Posterior cingulate gyrus (tissue), 11 donors: Measurements from ENCODE around the gene NOC4L.
"Not testable (repeated sequence)": the region's sequence is repeated elsewhere in the genome, so short reads cannot be mapped to it uniquely, and the experiment has no call there.

Experiments used
- DNase-seq, 10 donors: peaks; one replicate each; pipeline versions ENCODE4 v3.0.0 to v3.0.0-alpha.2; 2020 to 2021; ENCODE audit warnings: mixed read lengths in 3 of 10
- intact Hi-C: fragments of 100-400 bp; cut with DNase I; formaldehyde crosslinking; loops from one replicate; pipeline ENCODE4 v1.15.1; 2023

NOC4L gene

GRCh38 chr12:132190012-132190755 is 45.9 kb downstream of the NOC4L start:
- no peak for DNase-seq
- intact Hi-C loops: no loop called here

GRCh38 chr12:132190834-132191500 is 46.7 kb downstream of the NOC4L start:
- DNase-seq: no peak
- intact Hi-C loops: no loop called here

GRCh38 chr12:132191715-132192553 is 47.7 kb downstream of the NOC4L start:
- DNase-seq: no peak
- intact Hi-C loops: no loop called here

- DNase-seq: no peak
- intact Hi-C loops: no loop called here
These were observed 49.8 kb downstream of the NOC4L start for GRCh38 chr12:132194056-132194455.

- DNase-seq: no peak
- intact Hi-C loops: no loop called here
These were observed 50.3 kb downstream of the NOC4L start for GRCh38 chr12:132194556-132194955.

GRCh38 chr12:132195242-132195641 is 51.0 kb downstream of the NOC4L start:
- intact Hi-C loops, DNase-seq: not testable (repeated sequence)

- intact Hi-C loops: no loop called here
- DNase-seq: no peak
These were observed 52.0 kb downstream of the NOC4L start for GRCh38 chr12:132196038-132196872.

GRCh38 chr12:132196873-132197390 is 52.7 kb downstream of the NOC4L start:
- DNase-seq: no peak
- intact Hi-C loops: no loop called here

GRCh38 chr12:132197581-132198354 is 53.5 kb downstream of the NOC4L start:
- intact Hi-C loops: no loop called here
- DNase-seq: peak in 6 of 10 donors; percentile 37 to 95 (median 70)

GRCh38 chr12:132199101-132199500 is 54.8 kb downstream of the NOC4L start:
- intact Hi-C loops: no loop called here

GRCh38 chr12:132199526-132200319 is 55.5 kb downstream of the NOC4L start:
- DNase-seq: peak in 1 of 10 donors; percentile 77
- intact Hi-C loops: no loop called here

More at GRCh38 chr12:132199101-132199500, 54.8 kb downstream of the NOC4L start:
- DNase-seq: peak in 1 of 10 donors; percentile 80

GRCh38 chr12:132200800-132201199 is 56.5 kb downstream of the NOC4L start:
- peak in 1 of 10 donors; percentile 58 for DNase-seq
- intact Hi-C loops: no loop called here

GRCh38 chr12:132201391-132202120 is 57.3 kb downstream of the NOC4L start:
- intact Hi-C loops: no loop called here

More at GRCh38 chr12:132201391-132202120, 57.3 kb downstream of the NOC4L start:
- DNase-seq: peak in 3 of 10 donors; percentile 12 to 63 (median 60)
